22Rv1 (cell line): Measurements from ENCODE around the gene RABGAP1L.
A peak's percentile ranks its signal among the peaks of the same experiment; 100 is the strongest.
"Not testable (repeated sequence)": the region's sequence is repeated elsewhere in the genome, so short reads cannot be mapped to it uniquely, and the experiment has no call there.

Experiments
- H3K27ac ChIP-seq: fragments of 450-650 bp; 2 replicates; pipeline ENCODE4 v1.5.1; 2017
- ZFX ChIP-seq: fragments of 450-650 bp; IDR thresholded peaks from 2 replicates; pipeline ENCODE4 v1.6.1; 2017; ENCODE audit warnings: antibody characterized with exemption, borderline replicate concordance
- TF ChIP-seq, protein P1 (sequence below): fragments of 450-650 bp; IDR thresholded peaks from 2 replicates; pipeline ENCODE4 v1.5.1; 2017; ENCODE audit warnings: mild to moderate bottlenecking

RABGAP1L gene

DNA sequence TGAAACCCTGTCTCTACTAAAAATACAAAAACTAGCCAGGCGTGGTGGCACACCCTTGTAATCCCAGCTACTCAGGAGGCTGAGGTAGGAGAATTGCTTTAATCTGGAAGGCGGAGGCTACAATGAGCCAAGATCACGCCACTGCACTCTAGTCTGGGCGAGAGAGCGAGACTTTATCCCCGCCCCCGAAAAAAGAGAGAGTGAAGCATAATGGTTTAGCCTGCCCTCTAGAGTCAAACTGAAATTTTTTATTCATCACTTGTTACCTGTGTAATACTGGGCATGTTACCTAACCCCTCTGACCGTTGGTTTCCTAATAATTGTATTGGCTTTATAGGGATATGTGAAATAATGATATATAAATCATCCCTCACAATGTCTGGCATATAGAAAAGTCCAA is 307.3 kb downstream of the RABGAP1L start:
- H3K27ac ChIP-seq: no peak overlapping the region
- TF ChIP-seq ZFX: no peak
- TF ChIP-seq, protein P1, sequence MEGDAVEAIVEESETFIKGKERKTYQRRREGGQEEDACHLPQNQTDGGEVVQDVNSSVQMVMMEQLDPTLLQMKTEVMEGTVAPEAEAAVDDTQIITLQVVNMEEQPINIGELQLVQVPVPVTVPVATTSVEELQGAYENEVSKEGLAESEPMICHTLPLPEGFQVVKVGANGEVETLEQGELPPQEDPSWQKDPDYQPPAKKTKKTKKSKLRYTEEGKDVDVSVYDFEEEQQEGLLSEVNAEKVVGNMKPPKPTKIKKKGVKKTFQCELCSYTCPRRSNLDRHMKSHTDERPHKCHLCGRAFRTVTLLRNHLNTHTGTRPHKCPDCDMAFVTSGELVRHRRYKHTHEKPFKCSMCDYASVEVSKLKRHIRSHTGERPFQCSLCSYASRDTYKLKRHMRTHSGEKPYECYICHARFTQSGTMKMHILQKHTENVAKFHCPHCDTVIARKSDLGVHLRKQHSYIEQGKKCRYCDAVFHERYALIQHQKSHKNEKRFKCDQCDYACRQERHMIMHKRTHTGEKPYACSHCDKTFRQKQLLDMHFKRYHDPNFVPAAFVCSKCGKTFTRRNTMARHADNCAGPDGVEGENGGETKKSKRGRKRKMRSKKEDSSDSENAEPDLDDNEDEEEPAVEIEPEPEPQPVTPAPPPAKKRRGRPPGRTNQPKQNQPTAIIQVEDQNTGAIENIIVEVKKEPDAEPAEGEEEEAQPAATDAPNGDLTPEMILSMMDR: peak; percentile 18; the same call in 1 of the 2 replicates

DNA sequence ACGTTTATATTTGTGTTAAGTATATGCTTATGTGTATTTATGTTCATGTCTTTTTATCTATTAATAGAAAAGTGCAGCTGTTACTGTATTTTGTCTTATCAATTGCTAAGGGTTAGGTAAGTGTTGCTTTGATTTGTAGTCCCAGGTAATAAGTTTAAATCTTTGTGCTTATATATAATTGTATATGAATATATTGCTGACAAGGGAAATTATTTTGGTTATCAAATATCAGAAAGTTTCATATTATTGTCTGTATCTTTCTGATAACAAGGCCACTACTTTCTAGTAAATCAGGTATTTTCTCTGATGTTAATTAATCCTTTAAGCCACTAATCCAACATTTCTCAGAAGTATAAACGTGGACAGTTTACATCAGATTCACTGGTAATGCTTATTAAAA is 309.7 kb downstream of the RABGAP1L start:
- TF ChIP-seq ZFX: no peak
- TF ChIP-seq, protein P1: no peak
- H3K27ac ChIP-seq: no peak overlapping the region

DNA sequence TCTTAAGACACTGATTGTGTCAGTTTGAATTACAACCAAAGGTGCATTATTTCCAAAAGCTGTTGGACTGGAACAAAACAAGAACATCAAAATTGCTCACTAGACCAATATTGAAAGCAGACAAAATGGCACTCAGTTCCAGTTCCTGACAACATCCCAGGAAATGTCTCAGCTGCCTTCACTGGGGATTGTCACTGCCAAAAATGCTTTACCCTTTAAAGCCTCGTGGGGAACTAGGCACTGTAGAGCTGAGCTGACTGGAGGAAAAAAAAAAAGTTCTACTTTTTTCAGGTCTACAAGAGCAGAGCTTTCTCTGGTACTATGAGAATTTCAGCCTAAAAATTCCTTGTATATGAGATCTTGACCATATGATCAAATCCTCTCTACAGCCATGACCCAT is 310.4 kb downstream of the RABGAP1L start:
- TF ChIP-seq, protein P1: no peak
- no peak for TF ChIP-seq ZFX
- no peak overlapping the region for H3K27ac ChIP-seq

DNA sequence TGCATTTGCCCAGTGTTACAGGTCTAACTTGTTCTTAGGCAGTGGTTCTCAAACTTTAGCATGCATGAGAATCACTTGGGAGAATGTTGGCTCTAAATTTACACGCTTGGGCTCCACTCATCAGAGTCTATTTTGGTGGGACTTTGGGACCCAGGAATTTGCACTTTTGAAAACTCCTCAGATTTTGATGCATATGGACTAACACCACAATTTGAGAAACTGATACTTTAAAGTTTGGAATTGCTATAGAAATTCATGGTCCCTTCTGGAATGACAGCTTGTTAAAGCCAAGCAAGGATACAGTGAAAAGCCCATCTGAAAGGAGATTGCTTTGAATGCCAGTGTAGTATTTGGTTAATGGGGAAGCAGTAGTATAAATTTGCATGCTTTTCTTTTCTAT is 320.0 kb downstream of the RABGAP1L start:
- no peak for TF ChIP-seq ZFX
- TF ChIP-seq, protein P1: no peak
- no peak overlapping the region for H3K27ac ChIP-seq

DNA sequence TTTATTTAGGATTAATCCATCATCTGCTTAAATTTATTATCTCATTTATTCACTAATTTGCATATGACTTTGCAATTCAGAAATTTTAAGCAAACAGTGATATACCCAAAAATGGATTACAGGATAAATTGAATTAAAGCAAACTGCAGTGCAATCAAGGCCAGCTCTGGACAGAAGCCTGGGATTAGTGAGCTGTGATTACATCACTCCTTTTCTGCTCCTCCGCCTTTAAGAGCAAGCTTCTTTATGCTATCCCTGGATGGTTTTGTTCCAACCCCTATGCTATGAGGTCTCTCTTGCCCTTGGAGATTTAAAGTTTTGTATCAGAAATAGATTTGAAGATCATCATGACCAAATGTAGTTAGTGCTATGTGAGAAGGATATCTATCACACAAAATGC is 321.0 kb downstream of the RABGAP1L start:
- TF ChIP-seq, protein P1: no peak
- no peak for TF ChIP-seq ZFX
- H3K27ac ChIP-seq: no peak overlapping the region

DNA sequence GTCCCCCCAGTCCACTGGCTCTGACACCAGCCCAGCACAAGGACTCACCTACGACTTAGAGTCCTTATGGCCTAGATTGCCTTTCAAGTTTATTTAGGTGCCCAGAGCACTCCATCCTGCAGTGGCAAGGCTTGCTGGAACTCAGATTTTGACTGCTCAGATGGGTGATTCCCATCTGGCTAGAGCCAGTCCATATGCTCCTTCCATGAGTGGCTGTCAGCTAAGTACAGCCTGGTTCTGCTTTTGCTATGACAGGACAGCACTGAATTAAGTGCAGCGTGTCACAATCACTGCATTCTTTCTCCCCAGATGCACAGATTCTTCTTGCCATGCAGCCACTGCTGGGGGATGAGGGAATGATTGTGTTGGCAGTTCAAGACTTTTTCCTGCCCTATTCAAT is 332.3 kb downstream of the RABGAP1L start:
- no peak overlapping the region for H3K27ac ChIP-seq
- no peak for TF ChIP-seq ZFX
- TF ChIP-seq, protein P1: no peak

DNA sequence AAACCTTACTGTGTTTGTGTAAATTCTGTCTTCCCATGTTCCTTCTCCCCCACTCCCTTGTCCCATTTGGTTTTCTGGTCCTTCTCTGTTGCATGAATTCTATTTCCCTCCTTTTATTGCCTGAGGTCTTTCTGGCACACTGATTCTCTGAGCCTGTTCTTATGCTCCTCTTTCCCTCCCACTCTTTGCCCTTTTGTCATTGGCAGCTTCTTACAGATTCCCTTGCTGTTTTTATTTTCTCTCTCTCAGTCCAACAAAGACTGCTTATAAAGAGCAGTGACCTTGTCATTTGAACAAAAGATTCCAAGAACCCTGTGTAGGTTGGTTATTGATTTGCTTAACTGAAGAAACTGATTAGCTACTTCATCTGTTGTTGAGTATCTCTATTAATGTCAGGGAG is 338.2 kb downstream of the RABGAP1L start:
- no peak for TF ChIP-seq ZFX
- TF ChIP-seq, protein P1: no peak
- H3K27ac ChIP-seq: no peak overlapping the region

DNA sequence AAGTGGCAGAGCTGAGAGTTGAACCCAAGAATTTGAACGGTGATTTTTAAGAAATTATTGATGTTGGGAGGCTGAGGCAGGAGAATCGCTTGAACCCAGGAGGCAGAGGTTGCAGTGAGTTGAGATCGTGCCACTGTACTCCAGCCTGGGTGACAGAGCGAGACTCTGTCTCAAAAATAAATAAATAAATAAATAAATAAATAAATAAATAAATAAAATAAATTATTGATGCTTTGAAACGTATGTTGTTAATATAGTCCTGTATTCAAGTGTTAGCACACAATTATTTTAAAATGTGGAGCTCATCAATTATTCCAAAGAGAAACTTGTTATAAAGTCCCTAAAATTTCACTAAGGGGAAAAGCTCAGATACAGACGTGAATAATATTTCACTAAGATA is 357.4 kb downstream of the RABGAP1L start:
- H3K27ac ChIP-seq: not testable (repeated sequence)
